OCI-LY7 (cell line): Measurements from ENCODE around the gene CCDC9B. TPM values are rescaled to one million over a fixed set of nuclear protein-coding genes. Genes with fewer than 3 reads are reported as not detected.

Experiments
- BruUV-seq: library from RNA; stranded (reverse); fragments of 400-500 nt; replicated peaks from 2 replicates; lab custom pipeline; 2021; lab: Mats Ljungman, UMichigan
- CTCF ChIA-PET: fragments of 300-600 bp; sonication (Branson Sonifier 250); formaldehyde crosslinking; loops from one replicate; lab custom pipeline; 2022; ENCODE audit warnings: antibody characterized with exemption; ENCODE audit not compliant: unreplicated experiment; lab: Charles Lee
- POLR2A ChIA-PET: fragments of 300-600 bp; sonication (Branson Sonifier 250); formaldehyde crosslinking; loops from one replicate; lab custom pipeline; 2022; ENCODE audit warnings: antibody characterized with exemption; lab: Charles Lee
- DNase-seq: peaks from one replicate; pipeline ENCODE4 v3.0.0-alpha.2; 2015; ENCODE audit warnings: low spot score
- H2AFZ ChIP-seq: fragments of 200-600 bp; sonication (generic), shearing (Covaris generic); 2 replicates; pipeline ENCODE4 v1.6.1; 2014; ENCODE audit warnings: mild to moderate bottlenecking, antibody characterized with exemption, low read length, moderate library complexity
- H3K27ac ChIP-seq: fragments of 200-600 bp; sonication (generic); 2 replicates; pipeline ENCODE4 v1.5.1; 2014; ENCODE audit warnings: mixed run types, low read depth, mild to moderate bottlenecking, moderate library complexity, low read length, inconsistent platforms; ENCODE audit not compliant: poor library complexity, severe bottlenecking
- H3K36me3 ChIP-seq: fragments of 200-600 bp; sonication (generic); 2 replicates; pipeline ENCODE4 v1.6.1; 2014; ENCODE audit warnings: mild to moderate bottlenecking, antibody characterized with exemption, low read length, moderate library complexity, mixed read lengths; ENCODE audit not compliant: insufficient read depth
- H3K4me1 ChIP-seq: fragments of 200-600 bp; sonication (generic); 2 replicates; pipeline ENCODE4 v1.5.1; 2014; ENCODE audit warnings: mild to moderate bottlenecking, low read length; ENCODE audit not compliant: insufficient read depth, poor library complexity, severe bottlenecking
- H3K4me2 ChIP-seq: fragments of 200-600 bp; sonication (generic); 2 replicates; pipeline ENCODE4 v1.6.1; 2014; ENCODE audit warnings: mild to moderate bottlenecking, low read length
- H3K4me3 ChIP-seq: fragments of 200-600 bp; sonication (generic); 2 replicates; pipeline ENCODE4 v1.5.1; 2014; ENCODE audit warnings: mild to moderate bottlenecking, low read depth, low read length; ENCODE audit not compliant: poor library complexity, severe bottlenecking
- H3K79me2 ChIP-seq: fragments of 200-600 bp; sonication (generic); 2 replicates; pipeline ENCODE4 v1.6.1; 2016; ENCODE audit warnings: low read depth, mild to moderate bottlenecking, low read length, moderate library complexity, mixed read lengths; ENCODE audit not compliant: insufficient read depth
- H3K9me2 ChIP-seq: fragments of 200-600 bp; sonication (generic); 2 replicates; pipeline ENCODE4 v1.6.1; 2016; ENCODE audit warnings: mild to moderate bottlenecking, low read length, mixed read lengths; ENCODE audit not compliant: insufficient read depth
- H3K9me3 ChIP-seq: fragments of 200-600 bp; sonication (generic); 2 replicates; pipeline ENCODE4 v1.6.1; 2014; ENCODE audit warnings: mild to moderate bottlenecking, mixed run types, low read length, mixed read lengths
- H4K20me1 ChIP-seq: fragments of 200-600 bp; sonication (generic); 2 replicates; pipeline ENCODE4 v1.6.1; 2014; ENCODE audit warnings: mild to moderate bottlenecking, antibody characterized with exemption, low read length, moderate library complexity, mixed read lengths; ENCODE audit not compliant: insufficient read depth
- EZH2phosphoT487 ChIP-seq: fragments of 200-600 bp; sonication (generic); IDR thresholded peaks from 2 replicates; pipeline ENCODE4 v1.6.1; 2018; ENCODE audit warnings: low read depth, borderline replicate concordance, mild to moderate bottlenecking, mixed run types, antibody characterized with exemption, low read length, moderate library complexity, mixed read lengths
- intact Hi-C: fragments of 100-400 bp; cut with micrococcal nuclease; formaldehyde crosslinking; loops from one replicate; pipeline ENCODE4 v1.10.0; 2022; ENCODE audit not compliant: unreplicated experiment
- total RNA-seq, 2 experiments: library from RNA; depleted of rRNA in 1 of 2; stranded (reverse); fragments of >200 nt in 1 of 2; shearing (Covaris generic) in 1 of 2; gene quantifications; 2 replicates each; pipeline ENCODE4 v1.2.3, GENCODE V29; 2014 to 2022
- TF ChIP-seq, protein P1 (sequence below): fragments of 200-600 bp; sonication (generic); conservative IDR thresholded peaks from 2 replicates; pipeline ENCODE4 v1.5.1; 2014; ENCODE audit warnings: mild to moderate bottlenecking, antibody characterized with exemption, low read length, moderate library complexity, mixed read lengths

CCDC9B gene
- total RNA-seq, 2 experiments from 2014 or later = 1.4 TPM; not detected in 1

GRCh38 chr15:40380636-40381035 lies 39.9 kb upstream of the CCDC9B start:
- CTCF ChIA-PET = no interaction called here

GRCh38 chr15:40379853-40380252 lies 39.1 kb upstream of the CCDC9B start:
- no peaks in the 10 kb centered on the region for H4K20me1 ChIP-seq
- H3K9me3 ChIP-seq = no peaks in the 10 kb centered on the region
- H3K4me2 ChIP-seq = no peak overlapping the region
- DNase-seq = no peak
- H3K4me1 ChIP-seq = peaks cover 11% of the 10 kb centered on the region
- TF ChIP-seq, protein P1, sequence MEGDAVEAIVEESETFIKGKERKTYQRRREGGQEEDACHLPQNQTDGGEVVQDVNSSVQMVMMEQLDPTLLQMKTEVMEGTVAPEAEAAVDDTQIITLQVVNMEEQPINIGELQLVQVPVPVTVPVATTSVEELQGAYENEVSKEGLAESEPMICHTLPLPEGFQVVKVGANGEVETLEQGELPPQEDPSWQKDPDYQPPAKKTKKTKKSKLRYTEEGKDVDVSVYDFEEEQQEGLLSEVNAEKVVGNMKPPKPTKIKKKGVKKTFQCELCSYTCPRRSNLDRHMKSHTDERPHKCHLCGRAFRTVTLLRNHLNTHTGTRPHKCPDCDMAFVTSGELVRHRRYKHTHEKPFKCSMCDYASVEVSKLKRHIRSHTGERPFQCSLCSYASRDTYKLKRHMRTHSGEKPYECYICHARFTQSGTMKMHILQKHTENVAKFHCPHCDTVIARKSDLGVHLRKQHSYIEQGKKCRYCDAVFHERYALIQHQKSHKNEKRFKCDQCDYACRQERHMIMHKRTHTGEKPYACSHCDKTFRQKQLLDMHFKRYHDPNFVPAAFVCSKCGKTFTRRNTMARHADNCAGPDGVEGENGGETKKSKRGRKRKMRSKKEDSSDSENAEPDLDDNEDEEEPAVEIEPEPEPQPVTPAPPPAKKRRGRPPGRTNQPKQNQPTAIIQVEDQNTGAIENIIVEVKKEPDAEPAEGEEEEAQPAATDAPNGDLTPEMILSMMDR = no peak
- no peak for TF ChIP-seq EZH2phosphoT487
- H2AFZ ChIP-seq = no peak overlapping the region
- no peak overlapping the region for H3K4me3 ChIP-seq
- no TSS peak for BruUV-seq
- H3K79me2 ChIP-seq = peaks cover 19% of the 10 kb centered on the region
- no peak overlapping the region for H3K27ac ChIP-seq
- ChIA-PET CTCF (no interaction called here), POLR2A (interaction anchor here (0.6 kb wide), 1 partner anchor 328 kb away, joined by 5 read pairs; no protein-coding TSS in a partner anchor)
- intact Hi-C loops = no loop called here
- no peaks in the 10 kb centered on the region for H3K9me2 ChIP-seq
- peaks cover 7% of the 10 kb centered on the region for H3K36me3 ChIP-seq

More at GRCh38 chr15:40380636-40381035, 39.9 kb upstream of the CCDC9B start:
- Histone ChIP-seq H2AFZ (no peak overlapping the region), H3K79me2 (peaks cover 27% of the 10 kb centered on the region), H3K27ac (no peak overlapping the region), H3K9me3 (no peaks in the 10 kb centered on the region), H4K20me1 (no peaks in the 10 kb centered on the region), H3K4me3 (no peak overlapping the region), H3K4me1 (peaks cover 16% of the 10 kb centered on the region), H3K36me3 (peaks cover 15% of the 10 kb centered on the region), H3K9me2 (no peaks in the 10 kb centered on the region), H3K4me2 (no peak overlapping the region)
- no TSS peak for BruUV-seq
- intact Hi-C loops = no loop called here
- no peak for DNase-seq
- TF ChIP-seq EZH2phosphoT487 = no peak
- TF ChIP-seq, protein P1 = no peak
- POLR2A ChIA-PET = no interaction called here

GRCh38 chr15:40379374-40379773 lies 38.6 kb upstream of the CCDC9B start:
- intact Hi-C loops = no loop called here
- DNase-seq = no peak
- Histone ChIP-seq H3K4me2 (no peak overlapping the region), H4K20me1 (no peaks in the 10 kb centered on the region), H3K79me2 (peaks cover 14% of the 10 kb centered on the region), H2AFZ (no peak overlapping the region), H3K27ac (no peak overlapping the region), H3K4me1 (peaks cover 7% of the 10 kb centered on the region), H3K36me3 (peaks cover 2% of the 10 kb centered on the region), H3K9me3 (no peaks in the 10 kb centered on the region), H3K4me3 (no peak overlapping the region), H3K9me2 (no peaks in the 10 kb centered on the region)
- POLR2A ChIA-PET = no interaction called here
- TF ChIP-seq EZH2phosphoT487 = no peak
- TF ChIP-seq, protein P1 = no peak
- CTCF ChIA-PET = no interaction called here
- no TSS peak for BruUV-seq
